ENCODE measurements around the gene TIMM21. TPM values are rescaled to one million over a fixed set of nuclear protein-coding genes. Genes with fewer than 3 reads are reported as not detected.
A peak's percentile ranks its signal among the peaks of the same experiment; 100 is the strongest.

The TIMM21 gene
- total RNA-seq, 1 experiment from 2014 or later: 46.0 TPM

- Histone ChIP-seq H3K79me1 (ENCODE audit: insufficient read depth, low read depth, low read length, poor library complexity, severe bottlenecking) (peaks cover 3% of the 10 kb centered on the region), H2BK120ac (ENCODE audit: low read depth, low read length, poor library complexity, severe bottlenecking) (no peak overlapping the region), H3K23ac (ENCODE audit: insufficient read length, low read depth, low read length) (no peak overlapping the region), H4K91ac (ENCODE audit: insufficient read length, low read depth, low read length) (no peak overlapping the region), H3K9me3 (ENCODE audit: control insufficient read depth, low read depth, low read length) (no peaks in the 10 kb centered on the region), H2BK5ac (ENCODE audit: insufficient read length, low read length) (no peak overlapping the region), H3K23me2 (ENCODE audit: insufficient read length, low read depth, low read length, poor library complexity, severe bottlenecking) (peaks cover 8% of the 10 kb centered on the region), H3T11ph (ENCODE audit: low read length) (no peak overlapping the region), H4K8ac (replicated peaks; ENCODE audit: insufficient read length, low read depth, low read length) (no peak overlapping the region), H4K5ac (ENCODE audit: insufficient read length, low read depth, low read length) (no peak overlapping the region), H4K20me1 (ENCODE audit: control insufficient read depth, insufficient read depth, insufficient read length) (no peaks in the 10 kb centered on the region), H3K56ac (ENCODE audit: insufficient read length, low read depth, low read length) (no peak overlapping the region), H3K9ac (ENCODE audit: extremely low read depth, insufficient read length, low read length) (peak overlapping the region; percentile 80), H3K4ac (ENCODE audit: low read depth, low read length) (no peak overlapping the region), H3K79me2 (ENCODE audit: insufficient read depth, low read length) (peaks cover 17% of the 10 kb centered on the region), H2AK5ac (ENCODE audit: insufficient read length, low read length) (no peak overlapping the region), H3K14ac (ENCODE audit: insufficient read depth, low read length) (no peak overlapping the region), H3K27ac (ENCODE audit: insufficient read length, low read depth, low read length) (no peak overlapping the region), H3K18ac (ENCODE audit: insufficient read length, low read depth, low read length) (peak overlapping the region; percentile 60), H2BK12ac (ENCODE audit: insufficient read length, low read depth, low read length) (no peak overlapping the region), H3K4me2 (ENCODE audit: insufficient read depth, insufficient read length, low read length) (peak overlapping the region; percentile 99), H2BK20ac (ENCODE audit: low read depth, low read length, poor library complexity, severe bottlenecking) (no peak overlapping the region), H2AFZ (ENCODE audit: low read length) (peak overlapping the region; percentile 71), H3K4me1 (ENCODE audit: insufficient read depth, low read length) (no peaks in the 10 kb centered on the region), H2BK15ac (ENCODE audit: low read depth, low read length) (no peak overlapping the region), H3K27me3 (ENCODE audit: insufficient read depth, low read length) (no peaks in the 10 kb centered on the region)
- peak overlapping the region; percentile 94 to 97 for H3K4me3 Mint-ChIP-seq
- peaks cover 5 to 13% (median 6%) of the 10 kb centered on the region in 3 experiments; a peak in 6 of 7 replicates for H3K36me3 Mint-ChIP-seq (ENCODE audit: insufficient read depth in 1 of 3, low read depth in 3 of 3)
- peaks cover 10% of the 10 kb centered on the region for H3K27me3 Mint-ChIP-seq (ENCODE audit: low read depth)
- WGBS (ENCODE audit: extremely low coverage, insufficient read length, low lambda C conversion rate): no CpG with 5 or more reads among the region's 25 CpGs
- no peak for DNase-seq
- peak overlapping the region; percentile 8 to 90 (median 60); a peak in 5 of 7 replicates for H3K27ac Mint-ChIP-seq
- no peak for TF ChIP-seq CTCF (conservative IDR thresholded peaks at IDR 0.05)
- H3K4me1 Mint-ChIP-seq: peaks cover 15 to 19% of the 10 kb centered on the region in 2 experiments
- no peaks in the 10 kb centered on the region; a peak in 1 of 5 replicates for H3K9me3 Mint-ChIP-seq
These were observed 284 bp downstream of the TIMM21 start for GRCh38 chr18:74148543-74149070.
